ENCODE results near the gene EIF2AK3. TPM values are rescaled to one million over a fixed set of nuclear protein-coding genes. Genes with fewer than 3 reads are reported as not detected.

The EIF2AK3 gene
- total RNA-seq, 1 experiment from 2014 or later = 19.3 TPM

- Mint-ChIP-seq H3K4me3 (no peak overlapping the region), H3K4me1 (no peaks in the 10 kb centered on the region), H3K27me3 (ENCODE audit: low read depth) (no peaks in the 10 kb centered on the region), H3K36me3 (ENCODE audit: insufficient read depth in 1 of 3, low read depth in 3 of 3) (peaks cover 0 to 8% (median 0%) of the 10 kb centered on the region in 3 experiments; a peak in 1 of 7 replicates), H3K9me3 (no peaks in the 10 kb centered on the region), H3K27ac (no peak overlapping the region)
- Histone ChIP-seq H3K79me1 (ENCODE audit: insufficient read depth, low read depth, low read length, poor library complexity, severe bottlenecking) (peaks cover 3% of the 10 kb centered on the region), H4K20me1 (ENCODE audit: control insufficient read depth, insufficient read depth, insufficient read length) (no peaks in the 10 kb centered on the region), H3K9ac (ENCODE audit: extremely low read depth, insufficient read length, low read length) (no peak overlapping the region), H2BK12ac (ENCODE audit: insufficient read length, low read depth, low read length) (no peak overlapping the region), H3K14ac (ENCODE audit: insufficient read depth, low read length) (no peak overlapping the region), H3K23ac (ENCODE audit: insufficient read length, low read depth, low read length) (no peak overlapping the region), H3K79me2 (ENCODE audit: insufficient read depth, low read length) (peaks cover 11% of the 10 kb centered on the region; the same call in 1 of the 2 replicates), H3K4me1 (ENCODE audit: insufficient read depth, low read length) (no peaks in the 10 kb centered on the region), H3T11ph (ENCODE audit: low read length) (no peak overlapping the region), H3K27ac (ENCODE audit: insufficient read length, low read depth, low read length) (no peak overlapping the region), H3K18ac (ENCODE audit: insufficient read length, low read depth, low read length) (no peak overlapping the region), H2BK20ac (ENCODE audit: low read depth, low read length, poor library complexity, severe bottlenecking) (no peak overlapping the region), H2AK5ac (ENCODE audit: insufficient read length, low read length) (no peak overlapping the region), H4K91ac (ENCODE audit: insufficient read length, low read depth, low read length) (no peak overlapping the region), H3K56ac (ENCODE audit: insufficient read length, low read depth, low read length) (no peak overlapping the region), H4K5ac (ENCODE audit: insufficient read length, low read depth, low read length) (no peak overlapping the region), H3K4ac (ENCODE audit: low read depth, low read length) (no peak overlapping the region), H2BK15ac (ENCODE audit: low read depth, low read length) (no peak overlapping the region), H3K4me2 (ENCODE audit: insufficient read depth, insufficient read length, low read length) (no peak overlapping the region), H2AFZ (ENCODE audit: low read length) (no peak overlapping the region), H2BK5ac (ENCODE audit: insufficient read length, low read length) (no peak overlapping the region), H3K9me3 (ENCODE audit: control insufficient read depth, low read depth, low read length) (no peaks in the 10 kb centered on the region), H2BK120ac (ENCODE audit: low read depth, low read length, poor library complexity, severe bottlenecking) (no peak overlapping the region), H3K23me2 (ENCODE audit: insufficient read length, low read depth, low read length, poor library complexity, severe bottlenecking) (no peaks in the 10 kb centered on the region), H4K8ac (replicated peaks; ENCODE audit: insufficient read length, low read depth, low read length) (no peak overlapping the region), H3K27me3 (ENCODE audit: insufficient read depth, low read length) (no peaks in the 10 kb centered on the region)
- no peak for TF ChIP-seq CTCF (conservative IDR thresholded peaks at IDR 0.05)
- DNase-seq = no peak
- WGBS (ENCODE audit: extremely low coverage, insufficient read length, low lambda C conversion rate) = no CpG with 5 or more reads among the region's 3 CpGs
Measured at GRCh38 chr2:88615822-88616221, 11.4 kb downstream of the EIF2AK3 start.
